IMR-90 (cell line): ENCODE data around the gene LGMN.

Experiments used
- RAD21 ChIP-seq: IDR thresholded peaks from 2 replicates; pipeline ENCODE4 v1.6.1; 2012; ENCODE audit warnings: low read length, improper control_type of control experiment
- TF ChIP-seq, protein P1 (sequence below): conservative IDR thresholded peaks from 2 replicates; pipeline ENCODE4 v1.5.1; 2012; ENCODE audit warnings: mild to moderate bottlenecking, low read depth, low read length, improper control_type of control experiment

DNA sequence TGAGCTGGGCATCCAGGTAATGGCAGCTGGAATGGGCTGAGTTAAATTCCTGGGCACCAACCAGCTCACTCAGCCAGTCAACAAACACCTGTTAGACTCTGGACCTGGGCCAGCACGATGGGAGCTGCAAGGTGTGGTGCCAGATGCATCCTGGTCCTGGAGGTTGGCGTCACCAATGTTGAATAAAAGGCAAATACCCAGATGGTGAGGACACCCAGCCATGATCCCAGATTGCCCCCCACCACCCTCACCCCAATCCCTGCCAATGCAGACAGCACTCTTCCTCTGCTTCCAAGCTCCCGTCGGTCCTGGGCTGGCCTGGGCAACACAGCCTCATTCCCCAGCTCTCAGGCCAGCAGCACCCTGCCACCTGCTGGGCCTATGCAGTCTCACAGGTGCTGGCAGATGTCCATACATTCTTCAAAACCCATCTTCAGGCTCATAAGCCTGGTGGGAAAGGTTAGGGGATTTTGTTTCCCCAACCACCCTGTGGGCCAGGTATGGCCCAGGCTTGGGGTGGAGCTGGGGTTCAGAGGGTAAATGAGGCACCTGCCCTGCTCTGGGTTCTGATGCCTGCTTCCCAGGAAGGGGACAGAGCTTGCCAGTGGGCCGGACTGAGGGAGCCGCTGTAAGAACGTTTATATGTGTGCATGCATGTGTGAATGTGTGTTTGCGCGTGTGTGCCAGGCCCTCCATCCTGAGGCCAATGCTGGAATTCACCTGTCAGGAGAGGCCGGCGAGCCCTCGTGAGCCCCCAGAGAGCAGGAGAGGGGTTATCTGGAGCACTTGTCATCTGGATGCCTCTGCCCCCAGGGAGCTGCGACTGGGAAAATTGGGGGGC is 58.0 kb downstream of the LGMN start:
- TF ChIP-seq, protein P1, sequence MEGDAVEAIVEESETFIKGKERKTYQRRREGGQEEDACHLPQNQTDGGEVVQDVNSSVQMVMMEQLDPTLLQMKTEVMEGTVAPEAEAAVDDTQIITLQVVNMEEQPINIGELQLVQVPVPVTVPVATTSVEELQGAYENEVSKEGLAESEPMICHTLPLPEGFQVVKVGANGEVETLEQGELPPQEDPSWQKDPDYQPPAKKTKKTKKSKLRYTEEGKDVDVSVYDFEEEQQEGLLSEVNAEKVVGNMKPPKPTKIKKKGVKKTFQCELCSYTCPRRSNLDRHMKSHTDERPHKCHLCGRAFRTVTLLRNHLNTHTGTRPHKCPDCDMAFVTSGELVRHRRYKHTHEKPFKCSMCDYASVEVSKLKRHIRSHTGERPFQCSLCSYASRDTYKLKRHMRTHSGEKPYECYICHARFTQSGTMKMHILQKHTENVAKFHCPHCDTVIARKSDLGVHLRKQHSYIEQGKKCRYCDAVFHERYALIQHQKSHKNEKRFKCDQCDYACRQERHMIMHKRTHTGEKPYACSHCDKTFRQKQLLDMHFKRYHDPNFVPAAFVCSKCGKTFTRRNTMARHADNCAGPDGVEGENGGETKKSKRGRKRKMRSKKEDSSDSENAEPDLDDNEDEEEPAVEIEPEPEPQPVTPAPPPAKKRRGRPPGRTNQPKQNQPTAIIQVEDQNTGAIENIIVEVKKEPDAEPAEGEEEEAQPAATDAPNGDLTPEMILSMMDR = peak; percentile 49
- TF ChIP-seq RAD21 = peak; percentile 50
